IPS DF 19.7 (cell line): ENCODE measurements around the gene SCRT2.
"Not testable (repeated sequence)": the region's sequence is repeated elsewhere in the genome, so short reads cannot be mapped to it uniquely, and the experiment has no call there.

ENCODE experiments used
- DNase-seq: peaks from one replicate; pipeline ENCODE4 v3.0.0-alpha.2; 2013; ENCODE audit warnings: low read depth, low spot score

The SCRT2 gene

DNA sequence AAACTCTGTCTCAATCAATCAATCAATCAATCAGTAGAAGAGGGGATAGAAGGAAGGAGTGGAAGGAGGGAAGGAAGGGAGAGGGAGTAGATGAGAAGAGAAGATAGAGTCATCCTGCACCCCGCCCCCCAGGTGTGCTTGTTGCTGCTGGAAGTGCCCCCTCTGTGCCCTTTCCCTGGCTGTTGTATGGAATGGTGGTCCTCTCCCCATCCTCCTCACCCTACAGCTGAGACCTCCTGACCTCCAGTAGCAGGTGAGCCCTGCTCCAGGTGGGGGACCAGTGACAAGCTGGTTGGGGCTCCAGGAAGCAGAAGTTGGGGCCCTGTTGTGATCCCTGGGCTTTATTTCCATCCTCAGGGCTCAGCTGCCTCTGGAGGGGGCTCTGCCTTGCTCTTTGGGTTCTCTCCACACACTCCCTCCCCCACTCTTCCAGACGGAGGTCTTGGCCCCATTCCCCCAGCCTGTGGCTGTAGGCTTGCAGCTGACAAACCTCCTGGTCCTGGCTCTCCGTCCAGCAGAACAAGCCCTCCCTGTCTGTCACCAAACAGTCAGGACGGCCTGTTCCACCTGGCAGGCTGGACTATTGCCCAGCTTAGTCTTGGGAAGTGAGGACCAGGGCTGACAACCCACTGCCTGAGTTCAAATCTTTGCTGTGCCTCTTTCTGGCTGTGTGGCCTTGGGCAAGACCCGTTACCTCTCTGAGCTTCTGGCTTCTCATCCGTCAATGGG, 26.0 kb upstream of the SCRT2 start:
- DNase-seq: no peak

DNA sequence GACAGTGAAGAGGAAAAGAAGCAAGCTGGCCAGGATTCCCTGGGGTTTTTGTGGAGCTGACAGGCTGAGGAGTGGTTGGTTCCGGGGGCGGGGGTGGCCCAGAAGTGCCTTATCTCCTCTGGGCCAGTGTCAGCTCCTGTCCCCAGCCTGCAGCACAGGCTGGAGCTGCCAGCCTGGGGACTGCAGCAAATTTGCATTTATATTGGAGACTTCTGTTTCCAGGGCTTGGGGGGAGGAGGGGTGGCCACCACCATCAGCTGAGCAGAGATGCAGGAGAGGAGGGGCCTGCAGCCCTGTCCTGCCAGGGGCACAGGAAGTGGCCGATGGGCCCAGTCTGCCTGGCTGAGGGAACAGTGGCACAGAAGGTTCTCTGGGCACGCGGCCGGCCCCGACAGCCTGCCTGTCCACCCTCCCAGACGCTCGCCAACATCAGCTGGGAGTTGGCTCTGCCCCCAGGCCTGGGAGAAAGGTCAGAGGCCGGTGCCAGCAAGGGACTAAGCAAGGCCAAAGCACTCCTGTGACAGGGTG, 24.3 kb upstream of the SCRT2 start:
- DNase-seq: no peak

- DNase-seq: no peak
These were observed 23.7 kb upstream of the SCRT2 start for GRCh38 chr20:699342-699741.

GRCh38 chr20:698276-698675, 22.7 kb upstream of the SCRT2 start:
- DNase-seq: no peak

- no peak for DNase-seq
These were observed 22.2 kb upstream of the SCRT2 start for GRCh38 chr20:697826-698225.

DNA sequence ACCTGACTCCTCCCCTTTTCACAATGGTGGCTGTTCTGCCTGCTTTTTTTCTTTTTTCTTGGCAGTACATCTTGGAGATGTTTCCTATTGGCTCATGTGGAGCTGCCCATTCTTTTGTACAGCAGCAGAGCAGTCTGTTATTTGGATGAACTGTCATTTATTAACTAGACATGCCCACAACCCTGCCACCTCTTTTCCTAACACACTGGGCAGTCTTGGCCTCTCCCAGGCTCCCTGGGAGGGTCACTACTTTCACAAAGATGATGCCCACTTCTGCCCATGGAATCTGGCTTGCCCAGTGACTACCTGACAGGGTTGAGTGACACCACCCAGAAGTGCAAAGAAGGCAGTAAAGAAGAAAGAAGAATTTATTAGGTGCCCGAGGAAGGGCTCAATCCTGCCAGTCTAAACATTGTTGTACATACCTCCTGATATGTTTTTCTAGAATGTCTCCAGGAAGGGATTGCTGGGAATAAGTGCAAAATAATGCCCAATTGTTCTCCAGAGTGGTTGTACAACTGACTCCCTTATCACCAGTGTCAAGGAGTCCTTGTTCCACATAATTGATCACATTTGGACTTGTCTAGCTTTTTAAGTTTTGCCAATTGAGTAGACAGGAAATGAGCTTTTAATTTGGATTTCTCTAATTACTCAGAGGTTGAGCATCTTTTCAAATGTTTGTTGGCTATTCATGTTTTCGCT, 19.7 kb upstream of the SCRT2 start:
- DNase-seq: no peak

DNA sequence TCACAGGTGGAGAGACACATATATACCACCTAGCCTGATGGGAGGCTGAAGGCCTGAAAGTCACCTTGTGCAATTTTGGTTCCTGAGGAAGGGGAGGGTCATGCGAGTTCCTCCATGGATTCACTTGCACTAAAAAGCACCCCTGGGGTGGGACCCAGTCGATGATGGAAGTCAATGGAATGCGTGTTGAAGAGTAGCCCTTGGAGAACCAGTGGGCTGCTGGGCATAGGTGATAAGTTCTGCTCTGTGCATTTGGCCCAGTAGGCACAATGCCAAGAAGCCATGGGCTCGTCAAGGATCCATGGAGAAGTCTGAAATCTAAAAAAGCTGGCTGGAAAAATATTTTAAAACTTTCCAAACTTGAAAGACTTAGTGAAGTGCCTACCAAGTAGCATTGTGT, 18.9 kb upstream of the SCRT2 start:
- no peak for DNase-seq

DNA sequence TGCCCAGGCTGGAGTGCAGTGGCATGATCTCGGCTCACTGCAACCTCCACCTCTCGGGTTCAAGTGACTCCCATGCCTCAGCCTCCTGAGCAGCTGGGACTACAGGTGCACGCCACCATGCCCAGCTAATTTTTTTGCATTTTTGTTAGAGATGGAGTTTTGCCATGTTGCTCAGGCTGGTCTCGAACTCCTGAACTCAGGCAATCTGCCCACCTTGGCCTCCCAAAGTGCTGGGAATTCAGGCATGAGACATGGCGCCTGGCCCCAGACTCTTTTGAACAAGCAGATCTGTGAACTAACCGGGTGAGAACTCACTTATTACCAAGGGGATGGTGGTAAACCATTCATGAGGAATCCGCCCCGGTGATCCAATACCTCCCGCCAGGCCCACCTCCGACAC, 18.2 kb upstream of the SCRT2 start:
- DNase-seq: not testable (repeated sequence)

- DNase-seq: no peak
These were observed 16.4 kb upstream of the SCRT2 start for GRCh38 chr20:692044-692443.

- DNase-seq: no peak
These were observed 14.3 kb upstream of the SCRT2 start for GRCh38 chr20:689947-690346.

GRCh38 chr20:689348-689747, 13.7 kb upstream of the SCRT2 start:
- DNase-seq: no peak

GRCh38 chr20:688809-689212, 13.2 kb upstream of the SCRT2 start:
- no peak for DNase-seq

DNA sequence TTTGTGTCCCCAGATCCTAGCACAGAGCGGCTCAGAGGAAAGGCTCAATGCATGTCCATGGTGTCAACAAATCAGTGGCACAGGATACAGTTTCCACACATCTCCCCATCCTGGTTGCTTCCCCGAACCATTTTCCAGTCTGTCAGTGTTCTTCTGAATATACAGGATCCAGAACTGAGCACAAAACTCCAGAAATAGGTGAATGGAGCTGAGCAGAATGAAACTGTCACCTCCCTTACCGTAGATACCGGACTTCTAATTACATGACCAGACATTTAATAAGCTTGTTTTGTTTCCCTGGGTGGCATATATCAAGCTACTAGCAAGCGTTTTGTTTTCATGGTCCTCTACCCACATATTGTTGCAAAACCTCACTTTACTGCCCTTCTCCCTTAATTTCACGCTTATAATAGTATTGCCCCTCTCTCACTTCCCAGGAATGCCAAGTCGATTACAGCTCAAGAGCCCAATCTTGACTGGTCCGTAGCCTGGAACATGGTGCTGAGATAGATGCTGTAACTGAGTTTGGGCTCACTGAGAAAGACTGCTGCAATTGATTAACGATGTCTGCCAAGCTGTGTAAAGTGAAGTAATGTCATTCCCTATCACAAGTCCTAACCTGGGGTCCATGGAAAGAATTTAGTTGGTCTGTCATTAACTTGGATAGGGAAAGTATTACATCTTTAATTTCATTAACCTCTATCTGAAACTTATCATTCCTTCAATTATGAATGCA, 12.0 kb upstream of the SCRT2 start:
- DNase-seq: no peak

DNA sequence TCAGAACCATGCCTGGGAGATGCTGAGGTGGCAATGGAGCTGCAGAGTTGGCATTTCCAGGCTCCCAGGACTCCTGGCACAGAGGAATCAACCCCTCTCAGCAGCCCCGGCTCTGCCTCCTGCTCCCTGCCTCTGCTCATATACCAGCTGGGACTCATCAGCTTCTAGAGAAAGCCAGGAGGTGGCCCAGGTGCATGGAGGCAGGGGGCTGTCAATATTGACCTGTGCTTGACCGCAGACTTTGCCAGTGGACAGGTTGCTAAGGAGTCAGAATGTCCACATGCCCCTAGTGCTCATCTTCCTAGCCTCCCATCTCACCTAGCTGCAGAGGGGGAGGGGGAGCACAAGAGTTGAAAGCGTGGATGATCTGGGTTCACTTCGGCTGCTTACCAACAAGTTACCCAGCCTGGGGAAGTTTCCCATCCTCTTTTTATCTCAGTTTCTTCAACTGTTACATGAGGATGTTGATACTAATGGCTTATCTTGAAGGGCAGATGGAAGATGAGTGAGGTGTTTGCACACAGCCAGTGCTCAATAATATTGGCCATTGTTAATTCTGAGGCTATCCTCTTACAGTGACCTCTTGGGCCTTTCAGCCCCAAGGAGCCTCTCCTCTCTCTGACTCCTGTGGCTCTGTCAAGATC, 9.2 kb upstream of the SCRT2 start:
- no peak for DNase-seq

GRCh38 chr20:682123-682522, 6.5 kb upstream of the SCRT2 start:
- no peak for DNase-seq

- no peak for DNase-seq
These were observed 5.1 kb upstream of the SCRT2 start for GRCh38 chr20:680638-681187.

GRCh38 chr20:677957-678356, 2.4 kb upstream of the SCRT2 start:
- no peak for DNase-seq

GRCh38 chr20:676967-677366, 1.4 kb upstream of the SCRT2 start:
- DNase-seq: no peak

DNA sequence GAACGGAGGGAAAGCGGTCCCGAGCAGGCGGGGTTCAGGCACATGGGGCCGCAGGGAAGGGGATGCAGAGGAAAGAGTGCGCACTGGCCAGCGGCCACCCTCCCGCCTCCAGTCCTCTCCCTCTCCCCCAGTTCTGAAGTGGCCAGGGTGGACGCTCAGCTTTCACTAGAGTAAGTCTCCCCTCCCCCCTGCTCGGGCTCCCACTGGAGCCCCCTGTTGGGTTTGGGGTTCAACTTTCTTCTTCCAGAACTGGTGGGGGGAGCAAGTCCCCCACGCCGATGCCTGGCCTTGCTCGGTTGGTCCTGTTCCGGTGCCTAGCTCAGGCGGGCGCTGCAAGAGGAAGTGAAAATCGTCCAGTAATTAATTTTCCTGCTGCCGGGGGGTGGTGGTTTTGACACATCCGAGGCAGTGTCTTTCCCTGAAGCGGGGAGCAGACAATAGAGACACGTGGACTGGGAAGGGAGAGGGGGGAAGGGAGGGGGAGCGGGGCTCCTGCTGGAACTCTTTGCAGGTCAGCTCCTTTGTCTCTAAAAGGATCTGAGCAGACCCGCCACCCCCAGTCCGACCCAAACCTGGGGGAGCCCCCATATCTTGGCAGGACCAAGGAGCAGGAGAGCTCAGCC, 824 bp upstream of the SCRT2 start:
- DNase-seq: no peak

DNA sequence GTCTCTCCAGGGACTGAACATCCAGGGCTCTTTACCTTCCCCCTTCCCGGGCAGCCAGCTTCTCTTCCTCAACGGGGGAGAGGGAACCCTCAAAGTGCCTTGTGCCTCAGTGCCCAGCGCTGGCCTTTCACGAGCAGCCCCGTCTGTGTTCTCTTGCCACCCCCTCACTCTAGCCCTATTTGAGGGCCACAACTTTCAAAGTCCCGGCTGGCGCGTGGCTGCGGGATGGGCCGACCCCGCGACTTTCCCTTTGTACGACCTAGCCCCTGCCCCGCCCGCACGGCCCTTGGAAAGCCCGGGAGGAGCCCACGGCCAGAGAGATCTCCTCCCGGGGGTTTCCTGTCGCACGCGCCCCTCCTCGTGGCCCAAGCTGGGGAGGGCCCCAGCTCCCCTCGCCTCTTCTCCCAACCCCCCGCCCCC, 559 bp downstream of the SCRT2 start:
- DNase-seq: no peak

DNA sequence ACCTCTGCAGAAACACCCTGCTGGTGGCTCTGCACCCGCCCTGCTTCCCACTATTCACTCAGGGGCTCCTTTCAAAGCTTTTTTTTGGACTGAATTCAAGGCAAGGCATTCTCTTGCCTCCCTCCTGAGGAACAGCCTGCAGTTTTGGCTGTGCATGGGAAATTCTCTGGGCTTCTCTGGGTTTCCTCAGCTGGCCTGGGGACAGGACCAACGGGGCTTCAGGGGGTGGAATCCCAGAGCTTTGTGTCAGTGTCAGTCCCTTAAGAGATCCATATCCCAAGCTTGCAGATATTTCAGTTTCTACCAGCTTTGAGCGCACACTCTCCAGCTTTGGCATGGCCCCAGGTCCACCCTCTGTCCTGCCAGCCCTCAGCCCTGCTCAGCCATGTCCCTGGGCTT, 2.0 kb downstream of the SCRT2 start:
- no peak for DNase-seq
